ENCODE data around the gene FNDC4. TPM values are rescaled to one million over a fixed set of nuclear protein-coding genes. Genes with fewer than 3 reads are reported as not detected.
"Not testable (repeated sequence)": the region's sequence is repeated elsewhere in the genome, so short reads cannot be mapped to it uniquely, and the experiment has no call there.

FNDC4 gene, protein sequence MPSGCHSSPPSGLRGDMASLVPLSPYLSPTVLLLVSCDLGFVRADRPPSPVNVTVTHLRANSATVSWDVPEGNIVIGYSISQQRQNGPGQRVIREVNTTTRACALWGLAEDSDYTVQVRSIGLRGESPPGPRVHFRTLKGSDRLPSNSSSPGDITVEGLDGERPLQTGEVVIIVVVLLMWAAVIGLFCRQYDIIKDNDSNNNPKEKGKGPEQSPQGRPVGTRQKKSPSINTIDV
- total RNA-seq, result 13.4 TPM

DNA sequence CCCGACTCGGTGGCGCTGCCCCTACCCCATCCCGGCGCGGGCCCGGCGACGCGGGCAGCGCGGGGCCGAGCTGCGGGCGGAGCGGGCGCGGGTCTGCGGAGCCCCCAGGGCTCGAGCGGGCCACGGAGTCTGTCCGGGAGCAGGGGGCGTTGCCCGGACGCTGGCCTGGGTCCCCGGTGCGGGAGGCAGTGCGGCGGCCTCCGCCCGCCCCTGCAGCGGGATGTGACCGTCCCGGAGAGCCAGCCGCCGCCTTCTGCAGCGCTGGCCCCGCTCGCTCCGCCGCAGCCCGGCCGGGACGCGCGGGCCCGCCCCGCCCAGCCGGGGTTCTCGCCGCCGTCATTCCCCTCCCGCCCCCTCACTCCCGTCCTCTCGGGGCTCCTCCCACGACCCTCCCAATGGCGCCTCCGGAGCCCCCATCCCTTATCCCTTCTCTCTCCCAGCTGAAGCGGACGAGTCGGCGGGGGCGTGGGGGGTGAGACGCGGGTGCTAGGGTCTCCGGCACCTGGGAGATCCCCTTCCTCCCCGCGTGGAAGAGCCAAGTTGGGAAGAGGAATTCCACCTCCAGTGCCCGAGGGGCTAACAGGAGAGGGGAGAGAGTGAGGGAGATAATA, at the start of gene FNDC4:
Gene FNDC4 (minus strand): TSS at position 257 of the 611 bp plus-strand sequence. CDS start 521 bp downstream, outside the sequence.
- DNase-seq (ENCODE audit: low spot score), result no peak

GRCh38 chr2:27544143-27544821, 49.3 kb upstream of the FNDC4 start:
- DNase-seq (ENCODE audit: low spot score), result no peak

GRCh38 chr2:27539649-27540048, 44.6 kb upstream of the FNDC4 start:
- not testable (repeated sequence) for DNase-seq (ENCODE audit: low spot score)

DNA sequence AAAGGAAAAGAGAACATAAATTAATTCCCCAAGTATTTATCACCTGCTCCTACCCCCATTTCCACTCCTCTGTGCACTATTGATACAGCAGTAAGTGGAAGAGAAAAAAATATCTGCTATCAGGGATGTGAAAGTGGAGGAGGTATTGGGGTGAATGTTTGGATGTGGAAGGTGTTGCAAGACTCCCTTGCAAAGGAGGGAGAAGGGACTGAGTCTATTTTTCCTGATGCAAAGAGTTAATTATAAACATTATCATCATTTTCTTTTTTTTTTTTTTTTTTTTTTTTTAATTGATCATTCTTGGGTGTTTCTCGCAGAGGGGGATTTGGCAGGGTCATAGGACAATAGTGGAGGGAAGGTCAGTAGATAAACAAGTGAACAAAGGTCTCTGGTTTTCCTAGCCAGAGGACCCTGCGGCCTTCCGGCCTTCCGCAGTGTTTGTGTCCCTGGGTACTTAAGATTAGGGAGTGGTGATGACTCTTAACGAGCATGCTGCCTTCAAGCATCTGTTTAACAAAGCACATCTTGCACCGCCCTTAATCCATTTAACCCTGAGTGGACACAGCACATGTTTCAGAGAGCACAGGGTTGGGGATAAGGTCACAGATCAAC, 43.9 kb upstream of the FNDC4 start:
- DNase-seq (ENCODE audit: low spot score), result not testable (repeated sequence)

DNA sequence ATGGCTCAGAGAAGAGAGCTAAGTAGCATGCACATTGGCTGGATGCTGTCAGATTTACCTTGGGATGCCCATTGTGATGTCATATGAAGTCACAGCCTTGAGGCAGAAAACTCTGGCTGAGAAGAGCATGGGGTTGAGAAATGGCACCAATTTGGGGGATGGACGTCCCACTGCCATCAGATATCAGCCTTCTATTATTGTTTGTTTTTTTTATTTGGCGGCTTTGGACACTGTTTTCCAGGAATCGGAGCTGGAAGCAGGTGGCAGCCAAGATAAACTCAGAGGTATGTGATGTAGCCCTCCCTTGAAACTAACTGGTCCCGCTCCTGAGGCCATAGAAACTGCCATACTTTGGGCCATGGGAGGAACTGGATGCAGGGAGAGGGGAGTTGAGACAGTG, 42.3 kb upstream of the FNDC4 start:
- no peak for DNase-seq (ENCODE audit: low spot score)

GRCh38 chr2:27531983-27532382, 37.0 kb upstream of the FNDC4 start:
- DNase-seq (ENCODE audit: low spot score), result no peak

DNA sequence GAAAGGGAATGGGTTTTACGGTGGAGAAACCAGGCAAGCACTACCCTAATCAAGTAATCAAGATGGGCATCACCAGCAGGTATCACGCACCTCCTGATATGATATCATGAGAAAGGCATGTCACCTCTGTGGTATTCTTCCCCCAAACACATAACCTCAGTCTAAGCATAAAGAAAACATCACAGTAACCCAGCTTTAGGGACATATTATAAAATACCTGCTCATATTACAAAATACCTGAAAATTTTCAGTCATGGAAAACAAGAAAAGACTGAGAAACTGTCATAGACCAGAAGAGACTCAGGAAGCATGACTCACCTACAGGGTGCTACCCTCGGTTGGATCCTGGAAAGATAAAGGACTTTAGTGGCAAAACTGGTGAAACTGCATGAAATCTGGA, 32.2 kb upstream of the FNDC4 start:
- DNase-seq (ENCODE audit: low spot score), result no peak

GRCh38 chr2:27522400-27522945, 27.5 kb upstream of the FNDC4 start:
- no peak for DNase-seq (ENCODE audit: low spot score)

DNA sequence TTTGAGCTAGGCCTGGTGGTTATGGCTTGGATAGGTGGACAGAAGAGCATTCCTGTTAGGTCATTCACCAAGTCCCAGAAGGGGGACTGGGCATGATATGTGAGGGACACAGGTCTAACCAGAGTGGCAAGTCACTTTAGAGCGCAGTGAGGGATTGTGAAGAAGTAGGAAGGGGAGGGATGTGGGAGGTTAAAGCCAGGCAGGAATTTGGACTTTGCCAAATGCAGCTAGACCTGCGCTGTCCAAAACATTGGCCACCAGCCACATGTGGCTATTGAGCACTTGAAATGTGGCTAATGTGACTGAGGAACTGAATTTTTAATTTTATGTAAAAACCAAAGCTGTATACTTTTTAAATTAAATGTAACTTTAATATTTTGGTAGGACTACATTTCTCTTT, 25.3 kb upstream of the FNDC4 start:
- no peak for DNase-seq (ENCODE audit: low spot score)

DNA sequence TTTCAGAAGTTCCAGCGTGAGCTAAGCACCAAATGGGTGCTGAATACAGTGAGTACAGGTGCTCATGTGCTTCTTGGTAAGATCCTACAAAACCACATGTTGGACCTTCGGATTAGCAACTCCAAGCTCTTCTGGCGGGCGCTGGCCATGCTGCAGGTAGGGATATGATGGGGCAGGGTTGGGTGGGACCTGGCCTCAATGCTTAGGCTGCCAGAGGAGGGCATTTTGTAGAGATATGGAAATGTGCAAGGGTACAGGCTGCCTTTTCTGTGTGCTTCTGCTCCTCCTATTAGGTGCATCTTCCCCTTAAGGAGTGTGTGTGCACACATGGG, 23.7 kb upstream of the FNDC4 start:
- no peak for DNase-seq (ENCODE audit: low spot score)

GRCh38 chr2:27518113-27518781, 23.2 kb upstream of the FNDC4 start:
- no peak for DNase-seq (ENCODE audit: low spot score)

GRCh38 chr2:27509326-27509725, 14.3 kb upstream of the FNDC4 start:
- DNase-seq (ENCODE audit: low spot score), result no peak

DNA sequence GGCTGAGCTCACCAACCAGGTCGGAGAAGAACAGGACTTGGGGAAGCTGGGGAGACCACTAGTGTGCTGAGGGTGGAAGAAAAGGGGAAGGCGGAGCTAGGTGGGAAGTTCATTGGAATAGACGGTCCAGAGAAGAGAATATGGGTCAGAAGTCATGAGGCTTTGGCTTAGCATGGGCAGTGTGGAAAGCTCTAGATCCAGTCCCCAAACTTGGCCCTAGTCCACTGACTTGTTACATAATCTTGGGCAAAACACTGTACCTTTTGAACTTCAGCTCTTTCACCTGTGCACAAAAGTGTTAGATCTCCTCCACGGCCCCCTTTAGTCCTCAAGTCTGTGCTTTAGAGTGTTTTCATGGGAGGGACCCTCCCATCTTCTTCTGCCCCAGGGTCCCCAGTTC, 12.3 kb upstream of the FNDC4 start:
- no peak for DNase-seq (ENCODE audit: low spot score)

GRCh38 chr2:27506587-27506986, 11.6 kb upstream of the FNDC4 start:
- DNase-seq (ENCODE audit: low spot score), result no peak

GRCh38 chr2:27502142-27502541, 7.1 kb upstream of the FNDC4 start:
- no peak for DNase-seq (ENCODE audit: low spot score)

DNA sequence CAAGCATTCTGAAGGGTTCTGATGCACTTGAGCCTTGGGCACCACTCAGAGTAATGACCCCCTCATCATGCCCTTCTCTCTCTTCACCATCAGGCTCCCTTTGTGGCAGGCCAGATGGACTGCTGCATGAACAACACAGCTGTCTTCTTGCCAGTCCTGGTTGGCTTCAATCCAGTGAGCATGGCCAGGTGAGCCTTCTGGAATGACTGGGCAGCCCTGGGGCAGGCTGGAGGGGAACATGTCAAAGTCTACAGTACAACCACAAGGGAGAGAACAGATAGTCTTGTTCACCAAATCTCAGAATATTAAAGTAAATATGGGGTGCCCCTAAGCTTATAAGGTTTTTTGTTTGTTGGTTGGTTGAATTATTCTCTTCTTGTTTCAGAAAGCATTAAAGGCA, 6.0 kb upstream of the FNDC4 start:
- DNase-seq (ENCODE audit: low spot score), result no peak

- DNase-seq (ENCODE audit: low spot score), result no peak
These were observed 4.0 kb upstream of the FNDC4 start for GRCh38 chr2:27498975-27499374.

GRCh38 chr2:27497288-27497627, 2.3 kb upstream of the FNDC4 start:
- no peak for DNase-seq (ENCODE audit: low spot score)

- DNase-seq (ENCODE audit: low spot score), result peak; percentile 35
These were observed 1.6 kb upstream of the FNDC4 start, which contains the start of gene GCKR for GRCh38 chr2:27496357-27497287. GCKR (plus strand) TSS chr2:27496839; CDS start chr2:27496905, 66 bp downstream.

- DNase-seq (ENCODE audit: low spot score), result no peak
These were observed 898 bp upstream of the FNDC4 start for GRCh38 chr2:27495840-27496356.

All from mucosa of gallbladder (tissue), 1 donor.